ENCODE data around the gene HSPBP1. TPM values are rescaled to one million over a fixed set of nuclear protein-coding genes. Genes with fewer than 3 reads are reported as not detected.

The HSPBP1 gene
- total and polyA plus RNA-seq, 2 donors (not counting 3 experiments of a cell fraction or from before 2014, with no cell fraction given) = 30.4 to 47.5 TPM

DNA sequence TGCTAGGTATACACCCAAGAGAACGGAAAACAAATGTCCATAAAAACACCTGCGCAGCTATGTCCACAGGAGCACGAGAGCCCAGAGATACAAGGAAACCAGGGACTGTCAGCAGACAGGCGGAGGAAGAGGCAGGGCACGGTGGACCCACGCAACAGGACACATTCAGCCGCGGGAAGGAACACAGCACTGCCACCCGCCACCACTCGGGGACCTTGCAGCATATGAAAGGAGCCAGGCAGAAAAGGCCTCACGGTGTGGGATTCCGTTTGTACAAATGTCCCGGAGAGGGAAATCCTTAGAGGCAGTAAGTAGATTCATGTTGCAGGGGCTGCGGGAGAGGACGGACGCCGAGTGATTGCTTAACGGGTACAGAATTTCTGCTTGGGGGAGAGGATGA lies 7.8 kb downstream of the HSPBP1 start:
- Histone ChIP-seq H4K20me1 (replicated peaks; ENCODE audit: control insufficient read depth, extremely low read depth, insufficient read depth, low read length) (no peaks in the 10 kb centered on the region), H2AFZ (ENCODE audit: low read depth, low read length) (no peak overlapping the region), H3K4me2 (ENCODE audit: insufficient read depth, low read length) (no peak overlapping the region), H3K79me2 (ENCODE audit: control insufficient read depth, insufficient read depth, low read length) (no peaks in the 10 kb centered on the region), H3K27me3 (ENCODE audit: control insufficient read depth in 2 of 2, insufficient read depth in 2 of 2, low read length in 2 of 2) (no peaks in the 10 kb centered on the region), H3K4me1 (ENCODE audit: control insufficient read depth, extremely low read depth, insufficient read depth, low read length) (no peaks in the 10 kb centered on the region), H3K27ac (ENCODE audit: insufficient read depth, low read depth, low read length) (no peak overlapping the region), H3K36me3 (ENCODE audit: control insufficient read depth in 2 of 2, extremely low read depth in 1 of 2, insufficient read depth in 2 of 2, low read length in 2 of 2) (peaks cover 0 to 6% of the 10 kb centered on the region in 2 experiments), H3K9me1 (replicated peaks; ENCODE audit: control insufficient read depth, extremely low read depth, insufficient read depth, low read length) (no peaks in the 10 kb centered on the region), H3K9ac (replicated peaks; ENCODE audit: extremely low read depth, insufficient read depth, low read length) (no peak overlapping the region), H3K9me3 (replicated peaks; ENCODE audit: control insufficient read depth, insufficient read depth, low read length) (no peaks in the 10 kb centered on the region), H3K4me3 (replicated peaks in 1 of 3; ENCODE audit: insufficient read depth in 1 of 3, low read depth in 1 of 3, low read length in 3 of 3) (no peak overlapping the region)
- ChIA-PET CTCF (no interaction called here), POLR2A (no interaction called here)
- no peak for DNase-seq (ENCODE audit: low read depth, low spot score)
- dilution Hi-C loops (cut with MboI; ENCODE audit: extremely low pct_ligation_motif_present, low sequenced_read_pairs) (no loop called here), intact Hi-C loops (cut with micrococcal nuclease) (no loop called here)
- no peak for FAIRE-seq
- TF ChIP-seq POLR2A (IDR thresholded peaks at IDR 0.05; ENCODE audit: low read depth, low read length) = no peak
- no TSS peak for BruUV-seq (replicated peaks)

DNA sequence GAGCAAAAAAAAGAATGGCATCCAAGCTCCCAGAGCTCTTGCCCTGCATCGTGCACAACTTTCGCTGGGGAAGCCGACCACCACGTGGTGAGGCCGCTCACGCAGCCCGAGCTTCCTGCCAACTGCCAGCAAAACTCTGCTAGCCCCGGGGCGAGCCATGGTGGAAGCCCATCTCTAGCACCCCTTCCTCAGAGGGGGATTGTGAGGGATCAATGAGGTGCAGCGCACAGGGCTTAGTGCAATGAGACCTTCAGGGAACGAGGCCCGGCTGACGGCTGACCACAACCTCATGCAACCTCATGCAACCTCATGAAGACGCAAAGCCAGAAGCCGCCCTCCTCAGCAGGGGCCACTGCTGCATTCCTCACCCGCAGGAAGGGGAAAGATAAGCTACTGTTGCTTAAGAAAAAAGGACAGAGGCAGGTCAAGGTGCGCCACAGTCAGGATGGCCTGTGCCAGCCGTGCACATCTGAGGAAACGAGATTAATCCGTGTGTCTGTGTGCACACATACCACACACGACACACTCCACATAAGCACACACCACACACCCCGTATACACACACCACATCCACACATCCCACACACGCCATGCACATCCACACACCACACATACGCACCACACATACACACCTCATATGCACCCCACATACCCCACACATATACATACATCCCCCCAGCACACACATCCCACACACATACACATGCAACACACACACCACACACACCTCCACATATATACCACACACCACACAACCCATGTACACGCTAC lies 9.6 kb downstream of the HSPBP1 start:
- ChIA-PET CTCF (no interaction called here), POLR2A (no interaction called here)
- H3K4me3 ChIP-seq (replicated peaks in 1 of 3; ENCODE audit: insufficient read depth in 1 of 3, low read depth in 1 of 3, low read length in 3 of 3) = no peak overlapping the region
- no peaks in the 10 kb centered on the region for H3K27me3 ChIP-seq (ENCODE audit: control insufficient read depth in 2 of 2, insufficient read depth in 2 of 2, low read length in 2 of 2)
- H3K9me1 ChIP-seq (replicated peaks; ENCODE audit: control insufficient read depth, extremely low read depth, insufficient read depth, low read length) = no peaks in the 10 kb centered on the region
- no peaks in the 10 kb centered on the region for H4K20me1 ChIP-seq (replicated peaks; ENCODE audit: control insufficient read depth, extremely low read depth, insufficient read depth, low read length)
- dilution Hi-C loops (cut with MboI; ENCODE audit: extremely low pct_ligation_motif_present, low sequenced_read_pairs) (no loop called here), intact Hi-C loops (cut with micrococcal nuclease) (no loop called here)
- DNase-seq (ENCODE audit: low read depth, low spot score) (no peak), FAIRE-seq (no peak)
- no peak overlapping the region for H2AFZ ChIP-seq (ENCODE audit: low read depth, low read length)
- H3K79me2 ChIP-seq (ENCODE audit: control insufficient read depth, insufficient read depth, low read length) = no peaks in the 10 kb centered on the region
- no peaks in the 10 kb centered on the region for H3K9me3 ChIP-seq (replicated peaks; ENCODE audit: control insufficient read depth, insufficient read depth, low read length)
- TF ChIP-seq, protein P1, sequence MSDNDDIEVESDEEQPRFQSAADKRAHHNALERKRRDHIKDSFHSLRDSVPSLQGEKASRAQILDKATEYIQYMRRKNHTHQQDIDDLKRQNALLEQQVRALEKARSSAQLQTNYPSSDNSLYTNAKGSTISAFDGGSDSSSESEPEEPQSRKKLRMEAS (IDR thresholded peaks at IDR 0.05; ENCODE audit: insufficient read depth, insufficient read length) = no peak
- TF ChIP-seq POLR2A (IDR thresholded peaks at IDR 0.05; ENCODE audit: low read depth, low read length) = no peak
- TF ChIP-seq EZH2 (IDR thresholded peaks at IDR 0.05; ENCODE audit: borderline replicate concordance, low read depth, low read length, severe bottlenecking) = no peak
- no peak for TF ChIP-seq JUN (IDR thresholded peaks at IDR 0.05; ENCODE audit: borderline replicate concordance, insufficient read depth, insufficient read length, low read depth)
- TF ChIP-seq MYC (IDR thresholded peaks at IDR 0.05; ENCODE audit: low read depth, low read length) = no peak
- no peak for TF ChIP-seq GATA2 (IDR thresholded peaks at IDR 0.05; ENCODE audit: insufficient read depth, insufficient read length, low read depth, low read length)
- TF ChIP-seq, protein P2, sequence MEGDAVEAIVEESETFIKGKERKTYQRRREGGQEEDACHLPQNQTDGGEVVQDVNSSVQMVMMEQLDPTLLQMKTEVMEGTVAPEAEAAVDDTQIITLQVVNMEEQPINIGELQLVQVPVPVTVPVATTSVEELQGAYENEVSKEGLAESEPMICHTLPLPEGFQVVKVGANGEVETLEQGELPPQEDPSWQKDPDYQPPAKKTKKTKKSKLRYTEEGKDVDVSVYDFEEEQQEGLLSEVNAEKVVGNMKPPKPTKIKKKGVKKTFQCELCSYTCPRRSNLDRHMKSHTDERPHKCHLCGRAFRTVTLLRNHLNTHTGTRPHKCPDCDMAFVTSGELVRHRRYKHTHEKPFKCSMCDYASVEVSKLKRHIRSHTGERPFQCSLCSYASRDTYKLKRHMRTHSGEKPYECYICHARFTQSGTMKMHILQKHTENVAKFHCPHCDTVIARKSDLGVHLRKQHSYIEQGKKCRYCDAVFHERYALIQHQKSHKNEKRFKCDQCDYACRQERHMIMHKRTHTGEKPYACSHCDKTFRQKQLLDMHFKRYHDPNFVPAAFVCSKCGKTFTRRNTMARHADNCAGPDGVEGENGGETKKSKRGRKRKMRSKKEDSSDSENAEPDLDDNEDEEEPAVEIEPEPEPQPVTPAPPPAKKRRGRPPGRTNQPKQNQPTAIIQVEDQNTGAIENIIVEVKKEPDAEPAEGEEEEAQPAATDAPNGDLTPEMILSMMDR (IDR thresholded peaks at IDR 0.05; ENCODE audit: extremely low read depth in 1 of 2, insufficient read depth in 1 of 2, low read depth in 1 of 2, low read length in 2 of 2) = no peak
- TF ChIP-seq POLR2AphosphoS5 (IDR thresholded peaks at IDR 0.05; ENCODE audit: insufficient read depth, low read depth, low read length) = no peak
- TF ChIP-seq FOS (IDR thresholded peaks at IDR 0.05; ENCODE audit: borderline replicate concordance, insufficient read depth, low read length) = no peak
- no peaks in the 10 kb centered on the region for H3K4me1 ChIP-seq (ENCODE audit: control insufficient read depth, extremely low read depth, insufficient read depth, low read length)
- peaks cover 0 to 3% of the 10 kb centered on the region in 2 experiments for H3K36me3 ChIP-seq (ENCODE audit: control insufficient read depth in 2 of 2, extremely low read depth in 1 of 2, insufficient read depth in 2 of 2, low read length in 2 of 2)
- H3K27ac ChIP-seq (ENCODE audit: insufficient read depth, low read depth, low read length) = no peak overlapping the region
- no peak overlapping the region for H3K9ac ChIP-seq (replicated peaks; ENCODE audit: extremely low read depth, insufficient read depth, low read length)
- H3K4me2 ChIP-seq (ENCODE audit: insufficient read depth, low read length) = no peak overlapping the region
- no TSS peak for BruUV-seq (replicated peaks)
